Loucy (cell line): ENCODE measurements around the gene ATRAID.

Experiments used
- H2AFZ ChIP-seq: fragments of 200-600 bp; sonication (generic); 2 replicates; pipeline ENCODE4 v1.6.0; 2016; ENCODE audit warnings: antibody characterized with exemption, mild to moderate bottlenecking, low read length, moderate library complexity
- H3F3A ChIP-seq: fragments of 200-600 bp; 2 replicates; pipeline ENCODE4 v1.6.0; 2016; ENCODE audit warnings: antibody characterized with exemption, low read depth, mild to moderate bottlenecking
- H3K27me3 ChIP-seq: fragments of 200-600 bp; sonication (generic); 2 replicates; pipeline ENCODE4 v1.6.1; 2014; ENCODE audit warnings: low read length, mild to moderate bottlenecking; ENCODE audit not compliant: insufficient read depth, poor library complexity, severe bottlenecking
- H3K36me3 ChIP-seq: fragments of 200-600 bp; sonication (generic); 2 replicates; pipeline ENCODE4 v1.6.1; 2016; ENCODE audit warnings: low read length; ENCODE audit not compliant: insufficient read depth
- H3K4me1 ChIP-seq: fragments of 200-600 bp; sonication (generic); 2 replicates; pipeline ENCODE4 v1.5.1; 2014; ENCODE audit warnings: low read length, mild to moderate bottlenecking; ENCODE audit not compliant: insufficient read depth, poor library complexity, severe bottlenecking
- H3K4me2 ChIP-seq: fragments of 200-600 bp; sonication (generic); 2 replicates; pipeline ENCODE4 v1.6.0; 2014; ENCODE audit warnings: antibody characterized with exemption, low read length, low read depth, mild to moderate bottlenecking; ENCODE audit not compliant: poor library complexity, severe bottlenecking
- H3K4me3 ChIP-seq: fragments of 200-600 bp; sonication (generic); 2 replicates; pipeline ENCODE4 v1.5.1; 2014; ENCODE audit warnings: low read length, mild to moderate bottlenecking, mixed read lengths; ENCODE audit not compliant: poor library complexity, severe bottlenecking
- H3K79me2 ChIP-seq: fragments of 200-600 bp; sonication (generic); 2 replicates; pipeline ENCODE4 v1.6.1; 2014; ENCODE audit warnings: low read length; ENCODE audit not compliant: insufficient read depth
- H3K9ac ChIP-seq: fragments of 200-600 bp; sonication (generic); 2 replicates; pipeline ENCODE4 v1.6.0; 2014; ENCODE audit warnings: mild to moderate bottlenecking, low read depth, low read length, moderate library complexity; ENCODE audit not compliant: poor library complexity, severe bottlenecking
- H3K9me2 ChIP-seq: fragments of 200-600 bp; sonication (generic); replicated peaks from 2 replicates; pipeline ENCODE4 v1.6.1; 2016; ENCODE audit warnings: low read depth, low read length, mixed read lengths
- H3K9me3 ChIP-seq: fragments of 200-600 bp; sonication (generic); 2 replicates; pipeline ENCODE4 v1.6.1; 2014; ENCODE audit warnings: mild to moderate bottlenecking, antibody characterized with exemption, low read length, low read depth; ENCODE audit not compliant: insufficient read depth
- H4K20me1 ChIP-seq: fragments of 200-600 bp; sonication (generic); 2 replicates; pipeline ENCODE4 v1.6.0; 2014; ENCODE audit warnings: antibody characterized with exemption, low read length, mild to moderate bottlenecking; ENCODE audit not compliant: insufficient read depth, poor library complexity, severe bottlenecking
- EZH2phosphoT487 ChIP-seq: fragments of 200-600 bp; IDR thresholded peaks from 2 replicates; pipeline ENCODE4 v1.6.1; 2018; ENCODE audit warnings: antibody characterized with exemption, mild to moderate bottlenecking, moderate library complexity, borderline replicate concordance
- TF ChIP-seq, protein P1 (sequence below): fragments of 200-600 bp; sonication (generic); conservative IDR thresholded peaks from 2 replicates; pipeline ENCODE4 v1.5.1; 2014; ENCODE audit warnings: mild to moderate bottlenecking, antibody characterized with exemption, low read length

ATRAID gene

DNA sequence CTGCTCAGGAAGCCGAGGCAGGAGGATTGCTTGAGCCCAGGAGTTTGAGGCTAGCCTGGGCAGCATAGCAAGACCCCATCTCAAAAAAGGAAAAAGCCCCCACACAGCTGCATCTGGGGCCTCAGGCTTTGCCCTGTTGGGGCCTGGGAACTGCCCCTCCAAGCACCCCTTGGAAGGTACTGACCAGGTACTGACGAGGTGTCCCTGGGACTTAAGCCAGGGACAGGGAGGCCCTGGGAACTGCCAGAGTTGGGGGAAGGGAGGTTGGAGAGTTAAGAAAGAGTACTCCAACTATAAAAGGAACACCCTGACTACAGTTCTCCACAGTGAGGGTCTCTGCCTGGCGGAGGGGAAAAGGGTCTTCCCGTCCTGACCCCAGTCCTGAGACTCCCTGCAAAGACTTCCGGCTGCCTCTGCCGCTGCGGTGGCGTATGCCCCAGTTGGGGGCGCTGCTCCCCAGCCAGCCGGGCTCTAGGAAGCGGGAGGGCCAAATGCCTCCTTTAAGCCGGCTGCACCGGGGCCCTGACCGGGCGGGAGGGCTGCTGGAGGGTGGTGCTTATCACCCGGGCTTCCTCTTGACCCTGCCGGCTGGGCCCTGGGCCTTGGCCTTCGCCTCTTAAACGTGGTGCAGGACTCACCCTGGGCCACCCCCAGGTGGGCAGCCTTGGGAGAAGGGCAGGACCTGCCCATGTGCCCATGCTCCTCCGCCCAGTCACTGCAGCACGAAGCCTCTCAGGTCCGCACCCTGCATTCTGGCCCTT lies 38.2 kb downstream of the ATRAID start:
- Histone ChIP-seq H3K9ac (no peak overlapping the region), H3F3A (no peaks in the 10 kb centered on the region), H3K36me3 (no peaks in the 10 kb centered on the region), H2AFZ (no peak overlapping the region), H3K4me1 (no peaks in the 10 kb centered on the region), H3K9me3 (no peaks in the 10 kb centered on the region), H3K4me2 (no peak overlapping the region), H3K27me3 (no peaks in the 10 kb centered on the region), H4K20me1 (no peaks in the 10 kb centered on the region), H3K4me3 (no peak overlapping the region), H3K79me2 (no peaks in the 10 kb centered on the region), H3K9me2 (no peaks in the 10 kb centered on the region)
- TF ChIP-seq EZH2phosphoT487 = no peak
- TF ChIP-seq, protein P1, sequence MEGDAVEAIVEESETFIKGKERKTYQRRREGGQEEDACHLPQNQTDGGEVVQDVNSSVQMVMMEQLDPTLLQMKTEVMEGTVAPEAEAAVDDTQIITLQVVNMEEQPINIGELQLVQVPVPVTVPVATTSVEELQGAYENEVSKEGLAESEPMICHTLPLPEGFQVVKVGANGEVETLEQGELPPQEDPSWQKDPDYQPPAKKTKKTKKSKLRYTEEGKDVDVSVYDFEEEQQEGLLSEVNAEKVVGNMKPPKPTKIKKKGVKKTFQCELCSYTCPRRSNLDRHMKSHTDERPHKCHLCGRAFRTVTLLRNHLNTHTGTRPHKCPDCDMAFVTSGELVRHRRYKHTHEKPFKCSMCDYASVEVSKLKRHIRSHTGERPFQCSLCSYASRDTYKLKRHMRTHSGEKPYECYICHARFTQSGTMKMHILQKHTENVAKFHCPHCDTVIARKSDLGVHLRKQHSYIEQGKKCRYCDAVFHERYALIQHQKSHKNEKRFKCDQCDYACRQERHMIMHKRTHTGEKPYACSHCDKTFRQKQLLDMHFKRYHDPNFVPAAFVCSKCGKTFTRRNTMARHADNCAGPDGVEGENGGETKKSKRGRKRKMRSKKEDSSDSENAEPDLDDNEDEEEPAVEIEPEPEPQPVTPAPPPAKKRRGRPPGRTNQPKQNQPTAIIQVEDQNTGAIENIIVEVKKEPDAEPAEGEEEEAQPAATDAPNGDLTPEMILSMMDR = peak; percentile 54

DNA sequence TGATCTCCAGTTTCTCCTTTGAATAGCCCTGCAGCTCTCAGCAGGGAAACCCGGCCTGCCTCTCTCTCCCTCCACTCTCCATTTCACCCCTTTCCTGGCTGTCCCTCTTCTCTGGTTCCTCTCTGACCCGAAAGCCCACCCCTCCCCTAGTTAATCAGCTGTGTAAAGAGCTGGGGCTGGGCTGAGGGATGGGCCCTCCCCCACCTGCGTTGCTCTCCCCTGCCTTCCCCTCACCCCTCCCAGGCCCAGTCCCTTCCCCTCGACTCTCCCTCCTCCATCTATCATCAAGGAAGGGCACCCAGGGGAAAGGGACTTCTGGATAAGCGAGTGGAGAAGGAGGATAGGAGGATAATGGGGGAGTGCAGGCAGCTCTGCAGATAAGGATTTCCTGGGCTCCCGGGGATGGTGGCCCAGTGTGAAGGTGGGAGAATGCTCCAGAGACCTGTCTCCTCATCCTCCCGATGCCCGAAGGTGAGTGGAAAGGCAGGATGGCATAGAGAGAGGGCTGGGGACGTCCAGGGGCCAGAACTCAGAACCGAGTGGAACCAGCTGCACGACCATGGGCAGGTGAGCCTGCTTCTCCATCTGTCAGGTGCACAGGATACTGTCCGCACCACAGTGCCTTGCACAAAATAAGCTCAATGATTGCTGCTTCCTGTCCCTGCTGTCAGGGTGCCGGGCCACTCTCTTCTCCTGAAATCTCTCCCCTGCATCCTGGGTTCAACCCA lies 39.0 kb downstream of the ATRAID start:
- no peaks in the 10 kb centered on the region for H4K20me1 ChIP-seq
- H3K4me2 ChIP-seq = no peak overlapping the region
- H3K4me3 ChIP-seq = no peak overlapping the region
- H3K36me3 ChIP-seq = no peaks in the 10 kb centered on the region
- no peak for TF ChIP-seq EZH2phosphoT487
- TF ChIP-seq, protein P1 = no peak
- H3K27me3 ChIP-seq = no peaks in the 10 kb centered on the region
- H3K4me1 ChIP-seq = no peaks in the 10 kb centered on the region
- H2AFZ ChIP-seq = no peak overlapping the region
- H3F3A ChIP-seq = no peaks in the 10 kb centered on the region
- no peaks in the 10 kb centered on the region for H3K79me2 ChIP-seq
- H3K9ac ChIP-seq = no peak overlapping the region
- no peaks in the 10 kb centered on the region for H3K9me3 ChIP-seq
- H3K9me2 ChIP-seq = no peaks in the 10 kb centered on the region

DNA sequence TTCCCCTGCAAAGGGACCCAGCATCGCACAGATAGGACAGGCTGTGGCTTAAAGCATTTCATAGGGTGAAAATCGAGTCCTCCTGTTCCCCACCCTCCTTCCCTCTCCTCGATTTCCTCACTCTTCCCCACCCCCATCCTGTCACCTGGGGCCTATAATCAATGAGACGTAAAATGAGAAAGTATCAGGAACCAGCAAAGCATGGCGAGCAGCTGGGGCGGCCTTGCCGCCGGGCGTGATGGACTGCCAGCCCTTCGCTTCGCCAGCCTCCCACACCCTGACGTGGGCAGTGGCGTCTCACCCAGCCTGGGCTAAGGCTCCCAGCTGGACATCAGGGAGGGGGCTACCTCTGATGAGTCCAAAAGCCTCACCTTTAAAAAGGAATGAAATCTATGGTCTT lies 39.9 kb downstream of the ATRAID start:
- no peaks in the 10 kb centered on the region for H3F3A ChIP-seq
- no peak overlapping the region for H3K9ac ChIP-seq
- no peak for TF ChIP-seq EZH2phosphoT487
- TF ChIP-seq, protein P1 = no peak
- H3K4me1 ChIP-seq = no peaks in the 10 kb centered on the region
- H4K20me1 ChIP-seq = no peaks in the 10 kb centered on the region
- H3K27me3 ChIP-seq = no peaks in the 10 kb centered on the region
- H3K4me3 ChIP-seq = no peak overlapping the region
- no peak overlapping the region for H3K4me2 ChIP-seq
- no peaks in the 10 kb centered on the region for H3K79me2 ChIP-seq
- H3K36me3 ChIP-seq = no peaks in the 10 kb centered on the region
- no peaks in the 10 kb centered on the region for H3K9me2 ChIP-seq
- no peaks in the 10 kb centered on the region for H3K9me3 ChIP-seq
- no peak overlapping the region for H2AFZ ChIP-seq
